HEK293T (cell line): ENCODE results near the gene ARID2.

ENCODE experiments used
- CTCF ChIA-PET: fragments of 350-600 bp; formaldehyde crosslinking; extraction: SDS; loops from one replicate; lab custom pipeline; 2021; ENCODE audit warnings: antibody characterized with exemption, inconsistent platforms; lab: Yijun Ruan, JAX
- POLR2A ChIA-PET: fragments of 350-600 bp; formaldehyde crosslinking; extraction: SDS; loops from one replicate; lab custom pipeline; 2020; ENCODE audit warnings: antibody characterized with exemption, inconsistent platforms; lab: Yijun Ruan, JAX
- DNase-seq: peaks from one replicate; pipeline ENCODE4 v3.0.0; 2012; ENCODE audit warnings: mixed read lengths; ENCODE audit errors: extremely low spot score
- ARNT ChIP-seq: fragments of 450-650 bp; IDR thresholded peaks from 2 replicates; pipeline ENCODE4 v1.6.1; 2017; ENCODE audit warnings: mild to moderate bottlenecking
- BHLHE40 ChIP-seq: fragments of 450-650 bp; IDR thresholded peaks from 2 replicates; pipeline ENCODE4 v1.6.1; 2016; ENCODE audit warnings: mild to moderate bottlenecking, moderate library complexity, borderline replicate concordance
- CTBP1 ChIP-seq: fragments of 450-650 bp; IDR thresholded peaks from 2 replicates; pipeline ENCODE4 v1.6.1; 2016; ENCODE audit warnings: borderline replicate concordance
- ELF4 ChIP-seq: fragments of 450-650 bp; IDR thresholded peaks from 2 replicates; pipeline ENCODE4 v1.6.1; 2017; ENCODE audit warnings: antibody characterized with exemption
- FOXA1 ChIP-seq: fragments of 450-650 bp; IDR thresholded peaks from 2 replicates; pipeline ENCODE4 v1.6.1; 2016; ENCODE audit warnings: mild to moderate bottlenecking
- FOXK2 ChIP-seq: fragments of 450-650 bp; IDR thresholded peaks from 2 replicates; pipeline ENCODE4 v1.6.1; 2016; ENCODE audit warnings: mild to moderate bottlenecking
- FOXM1 ChIP-seq: fragments of 450-650 bp; IDR thresholded peaks from 2 replicates; pipeline ENCODE4 v1.6.1; 2017; ENCODE audit warnings: mild to moderate bottlenecking, borderline replicate concordance
- HDGF ChIP-seq: fragments of 450-650 bp; IDR thresholded peaks from 2 replicates; pipeline ENCODE4 v1.6.1; 2017; ENCODE audit warnings: antibody characterized with exemption, borderline replicate concordance
- L3MBTL2 ChIP-seq: fragments of 450-650 bp; conservative IDR thresholded peaks from 2 replicates; pipeline ENCODE4 v1.6.1; 2016; ENCODE audit warnings: mild to moderate bottlenecking
- LEF1 ChIP-seq: fragments of 450-650 bp; IDR thresholded peaks from 2 replicates; pipeline ENCODE4 v1.6.1; 2017; ENCODE audit warnings: mild to moderate bottlenecking, borderline replicate concordance
- NFRKB ChIP-seq: fragments of 450-650 bp; IDR thresholded peaks from 2 replicates; pipeline ENCODE4 v1.6.1; 2016; ENCODE audit warnings: mild to moderate bottlenecking, moderate library complexity
- SP1 ChIP-seq: fragments of 450-650 bp; IDR thresholded peaks from 2 replicates; pipeline ENCODE4 v1.6.1; 2017
- SUZ12 ChIP-seq: fragments of 450-650 bp; IDR thresholded peaks from 2 replicates; pipeline ENCODE4 v1.6.1; 2016; ENCODE audit warnings: mild to moderate bottlenecking
- TARDBP ChIP-seq: fragments of 450-650 bp; IDR thresholded peaks from 2 replicates; pipeline ENCODE4 v1.6.1; 2016
- ZNF384 ChIP-seq: fragments of 450-650 bp; IDR thresholded peaks from 2 replicates; pipeline ENCODE4 v1.6.1; 2016
- TF ChIP-seq, protein P1 (sequence below): fragments of 450-650 bp; IDR thresholded peaks from 2 replicates; pipeline ENCODE4 v1.6.1; 2016

Gene ARID2

DNA sequence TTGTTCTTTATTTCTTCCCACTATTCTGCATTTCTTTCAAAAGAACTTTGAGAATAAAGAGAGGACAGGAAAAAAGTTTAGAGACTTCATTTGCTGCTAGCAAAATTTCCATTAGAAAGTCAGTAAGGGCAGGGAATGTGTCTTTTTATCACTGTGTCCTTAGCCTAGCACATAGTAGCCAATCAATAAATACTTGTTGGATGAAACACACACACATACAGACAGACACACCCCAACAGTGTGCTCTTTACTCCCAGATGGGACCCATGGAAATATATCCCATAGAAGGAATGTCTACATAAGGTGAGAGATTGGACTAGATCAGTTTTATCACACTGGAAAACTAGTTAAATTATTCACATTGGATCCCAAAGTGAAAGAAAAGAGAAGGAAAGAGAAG lies 21.1 kb upstream of the ARID2 start:
- POLR2A ChIA-PET: no interaction called here
- DNase-seq: no peak
- CTCF ChIA-PET: no interaction called here
- TF ChIP-seq ARNT (no peak), SP1 (no peak), FOXM1 (no peak), CTBP1 (no peak), SUZ12 (no peak), TARDBP (no peak), LEF1 (no peak), L3MBTL2 (no peak)
- TF ChIP-seq, protein P1, sequence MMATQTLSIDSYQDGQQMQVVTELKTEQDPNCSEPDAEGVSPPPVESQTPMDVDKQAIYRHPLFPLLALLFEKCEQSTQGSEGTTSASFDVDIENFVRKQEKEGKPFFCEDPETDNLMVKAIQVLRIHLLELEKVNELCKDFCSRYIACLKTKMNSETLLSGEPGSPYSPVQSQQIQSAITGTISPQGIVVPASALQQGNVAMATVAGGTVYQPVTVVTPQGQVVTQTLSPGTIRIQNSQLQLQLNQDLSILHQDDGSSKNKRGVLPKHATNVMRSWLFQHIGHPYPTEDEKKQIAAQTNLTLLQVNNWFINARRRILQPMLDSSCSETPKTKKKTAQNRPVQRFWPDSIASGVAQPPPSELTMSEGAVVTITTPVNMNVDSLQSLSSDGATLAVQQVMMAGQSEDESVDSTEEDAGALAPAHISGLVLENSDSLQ: no peak

DNA sequence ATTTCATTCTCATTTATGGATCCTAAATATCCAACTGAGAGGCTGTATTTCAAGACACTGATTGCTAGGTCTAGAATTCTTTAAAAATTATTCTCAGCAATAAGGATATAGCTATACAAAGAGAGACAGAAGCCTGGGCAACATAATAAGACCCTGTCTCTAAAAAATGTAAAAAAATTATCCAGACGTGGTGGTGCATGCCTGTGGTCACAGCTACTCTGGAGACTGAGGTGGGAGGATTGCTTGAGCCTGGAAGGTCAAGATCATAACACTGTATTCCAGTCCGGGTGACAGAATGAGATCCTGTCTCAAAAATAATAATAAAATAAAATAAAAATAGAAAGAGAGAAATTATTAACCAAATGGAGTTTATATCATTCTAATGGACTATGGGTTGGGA lies 20.6 kb upstream of the ARID2 start:
- TF ChIP-seq, protein P1: no peak
- TF ChIP-seq L3MBTL2: no peak
- no peak for TF ChIP-seq SUZ12
- no peak for TF ChIP-seq ZNF384
- TF ChIP-seq ELF4: no peak
- no peak for TF ChIP-seq ARNT
- no peak for TF ChIP-seq NFRKB
- no peak for TF ChIP-seq FOXM1
- TF ChIP-seq FOXA1: no peak
- no peak for TF ChIP-seq TARDBP
- no peak for TF ChIP-seq BHLHE40
- TF ChIP-seq CTBP1: no peak
- no peak for TF ChIP-seq SP1
- CTCF ChIA-PET: no interaction called here
- no peak for DNase-seq
- POLR2A ChIA-PET: no interaction called here

DNA sequence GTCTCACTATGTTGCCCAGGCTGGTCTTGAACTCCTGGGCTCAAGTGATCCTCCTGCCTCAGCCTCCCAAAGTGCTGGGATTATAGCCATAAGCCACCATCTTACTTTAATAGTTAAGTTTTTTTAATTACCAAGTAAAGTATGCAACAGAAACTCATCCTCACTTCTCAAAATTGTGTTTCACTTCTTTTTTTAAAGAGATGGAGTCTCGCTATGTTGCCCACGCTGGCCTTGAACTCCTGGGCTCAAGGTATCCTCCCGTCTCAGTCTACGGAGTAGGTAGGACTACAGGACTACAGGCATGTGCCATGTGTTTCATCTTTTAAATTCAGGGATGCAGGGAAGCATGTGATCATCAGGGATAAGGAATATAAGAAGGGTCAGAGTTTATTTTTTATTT lies 17.2 kb upstream of the ARID2 start:
- no peak for DNase-seq
- no peak for TF ChIP-seq L3MBTL2
- TF ChIP-seq, protein P1: no peak
- no peak for TF ChIP-seq BHLHE40
- TF ChIP-seq FOXK2: no peak
- no peak for TF ChIP-seq SUZ12
- no peak for TF ChIP-seq ARNT
- TF ChIP-seq TARDBP: no peak
- TF ChIP-seq ZNF384: no peak
- TF ChIP-seq CTBP1: no peak
- no peak for TF ChIP-seq HDGF
- TF ChIP-seq ELF4: no peak
- ChIA-PET POLR2A (no interaction called here), CTCF (no interaction called here)

DNA sequence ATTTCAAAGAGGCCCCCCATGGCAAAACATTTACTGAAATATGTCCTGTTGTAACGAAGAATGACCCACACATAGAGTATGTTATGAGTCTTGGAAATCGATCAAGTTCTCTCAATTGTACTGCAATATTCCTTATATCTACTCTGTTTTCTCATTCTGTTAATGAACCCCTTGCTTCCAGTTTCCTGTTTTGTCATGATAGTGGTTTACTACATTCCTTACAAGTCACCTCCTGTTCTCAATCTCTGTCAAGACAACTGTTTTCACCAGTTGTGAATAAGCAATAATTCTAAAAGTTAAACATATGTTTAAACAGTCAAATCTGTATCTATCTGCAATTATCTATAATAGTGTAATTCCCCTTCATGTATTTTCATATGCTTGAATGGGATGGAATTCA lies 16.4 kb upstream of the ARID2 start:
- TF ChIP-seq NFRKB: no peak
- TF ChIP-seq BHLHE40: no peak
- CTCF ChIA-PET: no interaction called here
- POLR2A ChIA-PET: no interaction called here
- no peak for DNase-seq

DNA sequence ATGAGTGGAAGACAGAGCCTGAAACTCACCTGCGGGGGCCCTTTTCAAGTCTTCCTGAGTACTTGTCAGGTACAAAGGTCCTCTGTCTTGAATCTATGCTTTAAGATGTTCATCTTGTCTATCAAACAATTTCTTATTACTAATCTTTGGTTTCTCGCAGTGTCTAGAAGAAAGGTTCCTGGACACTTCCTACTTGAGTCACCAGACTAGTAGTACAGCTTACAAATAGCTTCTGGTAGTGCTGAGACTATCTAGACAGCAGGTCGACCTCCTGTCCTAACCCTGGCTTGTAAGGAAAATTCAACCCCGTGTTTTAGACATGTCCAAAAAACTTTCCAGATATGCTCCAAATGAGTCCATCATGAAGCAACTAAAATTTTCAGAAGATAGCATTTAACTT lies 11.2 kb upstream of the ARID2 start:
- ChIA-PET POLR2A (no interaction called here), CTCF (no interaction called here)
- TF ChIP-seq BHLHE40 (no peak), SP1 (no peak), ARNT (no peak), TARDBP (no peak), FOXM1 (no peak), ZNF384 (no peak), CTBP1 (no peak), NFRKB (no peak), L3MBTL2 (no peak), ELF4 (no peak), LEF1 (no peak), FOXA1 (no peak), SUZ12 (no peak), HDGF (no peak), FOXK2 (no peak)
- TF ChIP-seq, protein P1: no peak
- no peak for DNase-seq

DNA sequence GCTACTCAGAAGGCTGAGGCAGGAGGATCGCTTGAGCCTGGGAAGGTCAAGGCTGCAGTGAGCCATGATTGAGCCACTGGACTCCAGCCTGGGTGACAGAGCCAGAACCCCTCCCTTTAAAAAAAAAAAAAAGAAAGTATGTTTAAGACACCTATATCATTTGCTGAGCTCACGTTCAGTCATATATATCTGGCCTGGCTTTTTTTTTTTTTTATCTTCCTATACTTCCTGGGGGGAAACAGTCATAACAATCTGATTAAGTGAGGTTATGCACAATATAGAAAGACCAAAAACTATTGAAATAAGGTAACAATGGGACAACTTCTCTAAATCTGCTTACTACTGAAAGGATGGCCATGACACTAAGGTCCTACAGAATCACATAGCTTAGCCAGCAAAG lies 9.4 kb upstream of the ARID2 start:
- DNase-seq: no peak
- CTCF ChIA-PET: interaction anchor here (0.6 to 2.0 kb wide), 2 partner anchors 176 to 315 kb away, joined by 3 to 6 read pairs; no protein-coding TSS in a partner anchor
- POLR2A ChIA-PET: interaction anchor here (1.1 kb wide), 1 partner anchor 8 kb away, joined by 3 read pairs; no protein-coding TSS in a partner anchor
- TF ChIP-seq ELF4: no peak
- TF ChIP-seq TARDBP: no peak
- no peak for TF ChIP-seq FOXM1
- TF ChIP-seq FOXK2: no peak
- TF ChIP-seq LEF1: no peak
- no peak for TF ChIP-seq SP1
- TF ChIP-seq SUZ12: no peak
- no peak for TF ChIP-seq HDGF
- no peak for TF ChIP-seq L3MBTL2
- no peak for TF ChIP-seq NFRKB
- TF ChIP-seq, protein P1: no peak
- no peak for TF ChIP-seq ARNT
- no peak for TF ChIP-seq BHLHE40
- TF ChIP-seq CTBP1: no peak
